Activated CD4-positive, alpha-beta T cell treated with anti-CD3 and anti-CD28 coated beads for 4 hours (primary cell): ENCODE results near the gene ANKRD11.

ENCODE experiments used
- DNase-seq, 2 donors: peaks; one replicate each; pipeline ENCODE4 v3.0.0-alpha.2; 2020

Gene ANKRD11

DNA sequence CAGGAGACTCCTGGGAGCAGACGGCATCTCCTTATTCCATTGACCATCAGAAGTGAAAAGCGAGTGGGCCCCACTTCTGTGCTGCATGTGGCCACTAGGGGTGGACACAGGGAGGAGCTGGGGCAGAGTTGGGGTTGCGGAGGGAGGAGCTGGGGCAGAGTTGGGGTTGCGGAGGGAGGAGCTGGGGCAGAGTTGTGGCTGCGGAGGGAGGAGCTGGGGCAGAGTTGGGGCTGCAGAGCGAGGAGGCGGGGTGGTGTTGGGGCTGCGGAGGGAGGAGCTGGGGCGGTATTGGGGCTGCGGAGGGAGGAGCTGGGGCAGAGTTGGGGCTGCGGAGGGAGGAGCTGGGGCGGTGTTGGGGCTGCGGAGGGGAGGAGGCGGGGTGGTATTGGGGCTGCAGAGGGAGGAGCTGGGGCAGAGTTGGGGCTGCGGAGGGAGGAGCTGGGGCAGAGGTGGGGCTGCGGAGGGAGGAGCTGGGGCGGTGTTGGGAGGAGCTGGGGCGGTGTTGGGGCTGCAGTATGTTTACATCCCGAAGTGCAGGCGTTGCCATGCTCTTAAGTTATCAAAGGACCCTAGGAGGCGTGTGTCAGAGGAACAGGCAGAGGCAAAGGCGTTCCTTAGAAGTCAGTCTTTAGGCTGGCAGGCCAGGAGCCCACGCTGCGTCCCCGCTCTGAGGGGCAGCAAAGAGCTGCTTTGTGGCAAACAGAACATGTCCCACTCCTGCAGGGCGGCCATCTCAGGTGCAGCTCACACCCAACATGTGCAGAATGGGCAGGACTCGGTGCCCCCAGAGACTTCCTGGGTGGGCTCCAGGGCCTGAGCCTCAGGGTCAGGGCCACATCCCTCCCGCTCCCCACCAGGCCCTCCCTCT is 196.9 kb downstream of the ANKRD11 start:
- no peak for DNase-seq

DNA sequence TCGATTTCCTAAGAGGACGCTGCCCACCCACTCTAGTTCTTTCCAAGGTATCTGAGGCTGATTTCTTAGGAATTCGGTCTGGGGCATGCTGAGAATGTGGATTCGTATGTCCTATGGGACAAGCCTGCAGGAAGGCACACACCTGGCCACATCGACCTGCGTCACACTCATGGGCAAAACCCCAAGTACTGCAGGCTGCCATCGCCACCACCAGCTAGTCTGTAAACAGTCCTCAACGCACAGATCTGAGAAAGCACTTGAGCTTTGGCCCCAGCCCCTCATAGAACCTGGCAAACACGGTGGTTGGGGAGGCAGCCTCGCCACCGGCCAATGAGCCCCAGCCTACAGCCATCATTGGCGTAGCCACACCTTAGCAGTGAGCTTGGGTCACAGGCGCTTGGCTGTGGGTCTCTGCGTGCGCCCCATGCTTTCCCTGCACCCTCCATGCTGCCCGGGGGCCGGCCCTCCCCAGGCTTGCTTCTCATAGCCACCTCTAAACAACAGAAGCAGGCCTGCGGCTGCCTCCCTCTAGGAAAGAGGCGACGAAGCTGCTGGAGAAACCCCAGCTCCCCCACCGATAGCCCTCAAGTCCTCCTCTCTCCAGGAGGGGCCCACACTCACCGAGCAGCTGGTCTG is 197.8 kb downstream of the ANKRD11 start:
- DNase-seq, result no peak

DNA sequence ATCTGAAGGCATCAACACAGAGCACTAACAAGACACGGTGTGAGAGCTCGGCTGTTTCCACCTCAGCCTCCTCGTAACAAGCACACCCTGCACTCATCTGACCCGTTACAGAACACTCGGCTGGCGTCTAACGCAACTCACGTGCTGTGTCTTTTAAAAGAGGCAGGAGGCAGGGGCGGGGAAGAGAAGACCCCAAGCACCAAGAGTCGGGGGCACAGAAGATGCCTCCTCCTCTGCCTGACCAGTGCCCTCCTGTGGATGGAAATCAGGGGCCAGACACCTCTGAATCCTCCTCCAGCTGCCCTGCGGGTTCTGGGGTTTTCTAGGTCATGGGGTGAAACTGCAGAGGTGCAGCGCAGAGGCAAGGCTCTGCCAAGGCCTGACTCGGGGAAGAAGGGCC is 198.6 kb downstream of the ANKRD11 start:
- DNase-seq, result no peak

DNA sequence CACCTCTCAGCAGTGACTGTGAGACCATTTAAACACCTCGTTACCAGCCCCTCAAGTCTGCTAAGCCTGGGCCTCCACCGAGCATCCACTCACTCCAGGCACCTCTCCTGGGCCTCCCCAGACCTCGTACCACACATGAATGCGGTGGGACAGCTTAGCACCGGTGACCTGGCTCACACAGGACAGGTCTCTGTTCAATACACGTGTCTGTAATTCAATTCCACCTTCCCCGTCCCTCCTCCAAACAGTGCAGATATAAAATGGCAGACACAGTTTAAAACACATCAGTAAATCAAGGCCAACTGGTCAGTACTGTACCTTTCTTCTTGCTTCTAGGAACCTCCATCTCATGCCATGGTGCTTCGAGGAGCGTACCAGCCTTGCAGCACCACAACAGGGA is 199.0 kb downstream of the ANKRD11 start:
- no peak for DNase-seq

DNA sequence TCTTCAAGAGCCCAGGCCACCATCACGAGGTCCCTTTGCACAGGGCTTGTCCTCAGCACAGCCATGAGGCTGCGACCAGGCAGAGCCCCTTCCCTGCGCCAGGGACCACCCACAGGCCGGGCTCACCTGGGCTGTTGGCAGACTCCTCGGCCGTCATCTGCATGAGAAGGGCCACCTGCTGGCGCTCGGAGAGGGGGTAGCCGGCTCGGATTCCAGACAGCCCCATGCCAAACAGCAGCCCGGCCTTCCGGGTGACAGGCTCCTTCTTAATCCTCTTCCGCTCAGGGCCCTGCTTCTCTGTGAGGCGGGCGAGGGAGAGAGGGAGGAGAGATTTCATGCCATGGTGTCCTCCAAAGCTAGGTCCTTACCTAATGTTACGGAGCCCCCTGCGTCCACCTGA is 199.5 kb downstream of the ANKRD11 start:
- DNase-seq, result no peak

DNA sequence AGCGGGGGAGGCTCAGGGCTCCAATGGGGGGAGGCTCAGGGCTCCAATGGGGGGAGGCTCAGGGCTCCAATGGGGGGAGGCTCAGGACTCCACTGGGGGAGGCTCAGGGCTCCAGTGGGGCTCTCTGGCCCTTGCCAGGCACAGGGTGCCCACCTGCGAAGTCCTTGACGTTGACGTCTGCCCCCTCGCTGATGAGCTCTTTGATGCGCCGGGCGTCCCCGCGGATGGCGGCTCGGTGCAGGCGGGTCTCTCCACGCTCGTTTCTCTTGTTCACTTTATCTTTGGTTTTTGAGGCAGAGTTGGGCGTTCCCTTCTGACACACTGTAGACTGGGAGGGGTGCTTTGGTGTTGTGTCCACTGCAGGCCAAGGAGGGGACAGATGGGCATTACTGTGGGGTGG is 199.9 kb downstream of the ANKRD11 start:
- no peak for DNase-seq

DNA sequence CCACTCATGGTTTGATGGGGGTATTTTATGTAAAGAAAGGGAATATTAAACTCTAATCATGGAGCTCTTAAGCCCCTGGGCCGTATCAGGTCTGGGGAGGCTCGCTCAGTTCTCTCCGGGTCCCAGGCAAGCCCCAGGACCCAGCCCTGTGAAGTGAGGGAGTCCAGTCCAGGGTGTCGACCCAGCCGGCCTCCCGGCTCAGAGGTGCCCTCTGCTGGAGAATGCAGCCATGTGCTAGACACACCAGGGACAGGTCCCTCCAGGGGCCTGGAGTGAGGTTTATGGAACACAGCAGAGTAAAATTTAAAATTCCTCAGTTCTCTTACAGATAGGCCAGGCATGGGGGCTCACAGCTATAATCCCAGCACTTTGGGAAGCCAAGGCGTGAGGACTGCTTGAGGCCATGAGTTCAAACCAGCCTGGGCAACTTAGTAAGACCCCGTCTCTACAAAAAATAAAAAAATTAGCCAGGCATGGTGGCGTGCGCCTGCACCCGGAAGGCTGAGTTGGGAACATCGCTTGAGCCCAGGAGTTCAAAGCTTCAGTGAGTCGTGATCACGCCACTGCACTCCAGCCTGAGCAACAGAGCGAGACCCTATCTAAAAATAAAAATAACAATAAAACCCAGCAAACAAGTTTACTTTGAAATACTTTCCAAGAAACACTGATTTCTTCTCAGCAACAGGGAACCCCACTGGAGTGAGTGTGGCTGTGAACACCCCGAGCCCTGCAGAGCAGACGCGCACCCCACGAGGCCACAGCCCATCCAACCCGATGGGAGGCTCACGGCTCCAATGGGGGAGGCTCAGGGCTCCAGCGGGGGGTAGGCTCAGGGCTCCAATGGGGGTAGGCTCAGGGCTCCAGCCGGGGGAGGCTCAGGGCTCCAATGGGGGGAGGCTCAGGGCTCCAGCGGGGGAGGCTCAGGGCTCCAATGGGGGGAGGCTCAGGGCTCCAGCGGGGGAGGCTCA is 200.6 kb downstream of the ANKRD11 start:
- DNase-seq, result peak; percentile 60 to 73

DNA sequence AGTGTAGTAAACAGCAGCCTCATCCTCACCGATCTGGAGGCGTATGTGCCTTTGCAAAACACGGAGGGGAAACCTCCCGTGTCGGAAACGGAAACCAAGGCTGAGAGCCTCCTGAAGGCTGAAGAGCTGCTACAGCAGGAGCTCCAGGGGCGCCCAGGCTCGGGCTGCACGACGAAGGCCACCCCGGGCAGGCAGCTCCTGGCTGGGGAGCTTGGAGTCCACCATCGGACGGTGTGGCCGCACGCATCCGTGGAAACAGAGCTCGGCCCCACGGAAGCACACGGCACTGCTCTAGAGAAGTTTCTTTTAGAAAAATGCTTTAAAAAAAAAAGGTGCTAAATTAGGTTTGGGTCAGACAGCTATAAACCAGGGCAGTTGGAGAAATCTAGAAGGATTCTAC is 201.4 kb downstream of the ANKRD11 start:
- no peak for DNase-seq

DNA sequence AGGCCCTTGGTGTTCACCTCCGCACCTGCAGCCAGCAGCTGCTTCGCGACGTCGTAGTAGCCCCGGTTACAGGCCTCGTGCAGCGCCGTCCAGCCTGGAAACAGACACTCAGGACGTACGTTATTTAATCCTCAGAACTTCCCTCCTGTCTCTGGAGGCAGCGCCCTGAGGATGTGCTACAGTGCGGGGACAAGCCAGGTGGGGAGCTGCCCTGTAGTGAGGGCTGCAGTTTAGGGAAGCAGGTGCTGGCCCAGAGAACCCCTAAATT is 201.8 kb downstream of the ANKRD11 start:
- DNase-seq, result no peak

DNA sequence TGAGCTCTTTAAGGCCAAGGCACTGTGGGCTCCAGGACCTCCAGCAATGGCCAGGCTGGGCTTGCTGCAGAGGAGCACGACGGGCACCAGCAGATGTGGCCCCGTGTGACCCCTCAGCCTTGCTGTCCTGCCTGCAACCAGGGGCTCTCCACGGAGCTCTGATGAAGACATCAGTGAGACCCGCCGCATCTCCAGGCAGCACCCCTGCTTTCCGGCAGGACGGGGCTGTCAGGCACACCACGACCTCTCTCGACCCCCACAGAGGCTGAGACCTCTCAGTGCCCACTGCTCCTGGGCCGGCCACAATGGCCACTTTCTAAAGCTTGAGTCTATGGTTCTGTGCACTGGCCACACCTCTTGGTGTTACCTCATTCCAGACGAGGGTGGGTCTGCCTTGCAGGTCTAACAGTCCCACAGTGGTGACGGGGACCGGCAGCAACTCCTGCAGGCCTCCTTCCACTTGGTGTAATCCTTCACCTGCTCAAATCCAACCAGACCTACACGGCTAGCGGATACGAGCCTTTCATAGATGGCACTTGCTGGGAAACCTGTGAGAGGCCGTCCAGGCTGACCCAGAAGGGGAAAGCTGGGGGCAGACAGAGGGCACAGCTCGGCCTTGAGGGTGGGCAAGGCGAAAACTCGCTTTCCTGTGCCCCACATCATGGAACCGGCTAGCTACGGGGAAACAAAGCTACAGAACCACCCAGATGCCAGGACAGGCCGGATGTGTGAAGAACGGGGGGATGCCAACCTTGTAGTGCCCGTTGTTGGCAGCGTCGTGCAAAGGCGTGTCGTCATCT is 202.4 kb downstream of the ANKRD11 start:
- DNase-seq, result no peak

DNA sequence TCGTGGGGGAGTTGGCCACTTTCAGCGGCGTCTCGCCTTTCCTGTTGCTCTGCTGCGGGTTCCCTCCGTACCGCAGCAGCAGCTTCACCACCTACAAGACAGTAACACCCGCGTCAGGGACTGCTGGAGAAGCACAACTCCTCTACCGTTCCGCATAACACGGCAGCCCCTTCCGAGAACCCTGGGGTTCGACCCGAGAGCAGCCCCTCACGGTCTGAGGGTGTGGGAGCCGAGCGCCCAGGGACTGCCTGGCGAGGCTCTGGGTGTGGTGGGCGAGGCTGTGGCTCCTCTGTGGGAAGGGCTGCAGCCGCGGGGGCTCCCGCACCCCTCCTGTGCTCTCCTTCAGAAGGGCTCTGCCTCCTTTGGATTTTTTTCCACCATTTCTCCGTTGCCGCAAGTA is 204.3 kb downstream of the ANKRD11 start:
- no peak for DNase-seq

DNA sequence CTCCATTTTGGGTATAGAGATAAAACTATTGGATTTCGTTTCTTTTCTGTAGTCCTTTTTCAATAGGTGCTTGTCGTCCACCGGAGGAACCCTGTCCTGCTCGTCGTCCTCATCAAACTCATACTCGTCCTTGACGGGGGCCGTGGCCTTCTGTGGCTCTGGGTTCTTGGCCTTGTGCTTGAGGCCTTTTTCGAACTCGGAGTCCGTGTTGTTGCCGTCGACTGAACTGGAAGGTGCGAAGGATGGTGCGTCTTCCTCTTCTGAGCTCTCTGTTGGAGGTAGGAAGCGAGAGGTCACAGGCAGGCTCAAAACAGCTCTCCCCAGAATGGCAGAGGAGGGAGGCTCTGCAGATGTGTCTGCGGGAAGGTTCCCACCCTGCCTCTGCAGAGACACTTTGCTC is 205.0 kb downstream of the ANKRD11 start:
- DNase-seq, result no peak

DNA sequence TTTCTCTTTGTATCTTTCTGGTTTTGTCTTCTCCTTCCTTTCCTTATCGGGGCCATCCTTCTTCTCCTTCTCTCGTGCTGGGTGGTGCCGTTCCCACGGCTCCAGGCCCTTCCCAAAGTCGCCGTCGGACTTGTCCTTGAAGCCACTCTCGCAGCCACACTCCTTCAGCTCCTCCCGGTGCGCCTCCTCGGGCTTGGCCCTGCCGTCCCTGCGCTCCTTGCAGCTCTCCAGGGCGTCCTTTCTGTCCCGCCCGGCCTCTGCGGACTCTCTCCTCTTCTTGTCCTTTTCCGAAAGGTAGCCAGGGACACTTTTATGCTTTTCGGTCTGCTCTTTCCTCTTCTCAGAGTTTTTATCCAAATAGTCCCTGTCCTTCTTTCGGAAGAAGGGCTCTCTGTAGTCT is 206.9 kb downstream of the ANKRD11 start:
- DNase-seq, result no peak

DNA sequence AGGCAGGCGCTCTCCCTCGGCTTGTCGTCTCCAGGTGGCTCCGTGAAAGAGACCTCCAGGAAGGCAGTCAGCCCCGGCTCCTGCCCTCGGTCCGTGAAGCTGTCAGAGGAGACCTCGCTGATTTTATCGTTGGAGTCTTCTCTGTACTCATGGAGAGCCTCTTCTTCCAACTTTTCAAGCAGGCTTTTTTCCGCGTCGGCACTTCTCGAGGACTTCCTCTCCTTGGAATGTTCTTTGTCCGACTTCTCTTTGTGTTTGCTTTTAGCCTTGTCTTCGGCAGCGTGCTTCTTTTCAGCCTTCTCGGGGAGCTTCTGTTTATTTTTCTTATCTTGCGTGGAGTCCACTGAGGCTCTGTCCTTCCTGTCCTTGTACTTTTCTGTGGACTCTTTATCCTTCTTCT is 207.8 kb downstream of the ANKRD11 start:
- no peak for DNase-seq

DNA sequence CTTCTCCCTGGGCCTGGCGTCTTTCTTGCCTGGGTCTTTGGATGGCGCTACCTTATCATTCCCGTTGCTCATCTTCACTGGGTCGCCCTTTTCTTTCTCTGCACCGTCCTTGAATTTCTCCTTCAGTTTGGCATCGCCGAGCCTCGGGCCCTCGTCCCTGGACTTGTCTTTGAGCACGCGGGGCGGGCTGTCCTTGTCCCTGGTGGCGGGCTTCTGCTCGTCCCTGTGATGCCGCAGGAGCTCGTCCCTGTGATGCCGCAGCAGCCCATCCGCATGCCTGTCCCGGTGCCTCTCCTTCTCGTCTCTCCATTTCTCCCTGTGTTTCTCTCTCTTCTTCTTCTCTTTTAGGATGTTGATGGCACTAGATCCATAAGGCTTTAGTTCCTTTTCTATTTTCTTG is 208.5 kb downstream of the ANKRD11 start:
- no peak for DNase-seq

DNA sequence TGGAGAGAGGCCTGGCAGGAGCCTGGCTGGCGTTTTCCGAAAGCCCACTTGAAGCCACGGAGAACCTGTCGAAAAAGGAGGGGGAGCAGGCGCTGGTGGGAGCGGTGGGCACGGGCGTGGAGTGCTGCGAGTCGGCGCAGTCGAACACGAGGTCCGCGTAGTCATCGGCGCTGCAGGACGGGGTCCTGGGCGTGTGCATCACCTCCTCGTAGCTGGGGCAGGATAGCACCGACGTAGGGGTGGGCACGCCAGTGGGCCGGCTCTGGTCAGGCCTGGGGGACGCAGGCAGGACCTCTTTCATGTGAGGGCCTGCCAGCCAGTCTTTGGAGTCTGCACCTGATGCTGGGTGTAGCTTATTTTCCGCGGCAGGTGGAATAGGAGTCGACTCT is 209.2 kb downstream of the ANKRD11 start:
- no peak for DNase-seq

DNA sequence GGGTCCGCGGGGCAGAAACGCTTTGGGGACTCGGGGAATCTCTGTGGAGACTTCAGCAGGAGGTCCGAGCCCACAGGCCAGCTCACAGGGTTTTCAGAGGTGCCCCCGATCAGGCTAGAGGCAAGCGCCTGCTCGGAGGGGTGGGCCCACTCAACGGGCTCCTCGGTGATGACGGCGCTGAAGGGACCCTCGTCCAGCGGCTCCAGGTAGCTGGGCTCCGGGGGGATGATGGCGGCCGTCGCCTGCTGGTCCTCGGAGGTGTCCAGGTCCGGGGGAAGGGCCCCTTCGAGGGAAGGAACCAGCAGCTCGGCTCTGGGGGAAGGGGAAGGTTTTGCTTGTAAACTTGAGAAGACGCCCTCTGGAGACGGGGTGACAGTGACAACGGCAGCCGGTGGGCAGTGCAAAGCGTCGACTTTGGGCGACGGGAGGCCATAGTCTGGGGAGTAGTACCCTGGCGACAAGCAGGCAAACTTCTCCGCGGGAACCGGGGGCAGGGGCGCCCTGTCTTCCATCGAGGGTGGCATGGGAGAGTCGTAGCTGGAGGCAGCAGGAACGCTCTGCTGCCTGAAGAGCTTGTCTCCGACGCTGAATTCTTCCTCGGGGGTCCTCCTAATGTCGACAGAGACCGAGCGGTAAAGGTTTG is 209.7 kb downstream of the ANKRD11 start:
- DNase-seq, result no peak

DNA sequence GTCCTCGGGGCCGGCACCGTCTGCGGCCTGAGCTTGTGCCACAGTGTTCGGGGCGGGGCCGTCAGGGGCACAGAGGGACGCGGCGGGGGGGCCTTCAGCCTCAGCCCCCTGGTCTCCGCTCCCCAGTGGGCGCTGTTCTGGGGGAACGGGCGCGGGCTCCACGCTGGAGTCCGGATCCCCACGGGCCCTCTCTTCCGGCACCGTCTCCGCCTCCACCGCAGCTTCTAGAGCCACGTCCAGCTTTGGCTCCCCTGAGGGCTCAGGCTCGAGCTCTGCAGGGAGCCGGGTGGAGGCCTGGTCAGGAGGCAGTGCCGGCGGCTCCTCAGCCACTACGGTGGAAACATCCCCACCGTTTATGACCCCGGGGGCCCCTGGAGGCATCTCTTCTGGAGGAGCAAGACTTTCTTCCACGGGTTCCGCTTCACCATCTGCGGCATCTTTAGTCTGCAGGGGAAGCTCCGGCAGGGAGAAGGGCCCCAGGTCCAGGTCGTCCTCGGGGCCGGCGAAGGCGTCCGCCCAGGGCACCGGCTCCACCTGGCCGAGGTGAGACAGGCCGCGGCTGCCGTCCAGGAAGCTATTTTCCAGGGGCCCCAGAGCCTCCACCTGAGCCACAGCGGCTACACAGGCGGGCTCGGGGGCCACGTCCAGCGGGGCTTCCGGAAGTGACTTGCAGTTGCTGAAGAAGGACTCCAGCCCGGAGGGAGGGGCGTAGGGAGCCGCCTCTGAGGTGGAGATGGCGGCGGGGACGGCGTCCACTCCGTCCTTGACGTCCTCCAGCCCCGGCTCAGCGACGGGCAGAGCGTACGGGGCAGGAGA is 210.5 kb downstream of the ANKRD11 start:
- no peak for DNase-seq

DNA sequence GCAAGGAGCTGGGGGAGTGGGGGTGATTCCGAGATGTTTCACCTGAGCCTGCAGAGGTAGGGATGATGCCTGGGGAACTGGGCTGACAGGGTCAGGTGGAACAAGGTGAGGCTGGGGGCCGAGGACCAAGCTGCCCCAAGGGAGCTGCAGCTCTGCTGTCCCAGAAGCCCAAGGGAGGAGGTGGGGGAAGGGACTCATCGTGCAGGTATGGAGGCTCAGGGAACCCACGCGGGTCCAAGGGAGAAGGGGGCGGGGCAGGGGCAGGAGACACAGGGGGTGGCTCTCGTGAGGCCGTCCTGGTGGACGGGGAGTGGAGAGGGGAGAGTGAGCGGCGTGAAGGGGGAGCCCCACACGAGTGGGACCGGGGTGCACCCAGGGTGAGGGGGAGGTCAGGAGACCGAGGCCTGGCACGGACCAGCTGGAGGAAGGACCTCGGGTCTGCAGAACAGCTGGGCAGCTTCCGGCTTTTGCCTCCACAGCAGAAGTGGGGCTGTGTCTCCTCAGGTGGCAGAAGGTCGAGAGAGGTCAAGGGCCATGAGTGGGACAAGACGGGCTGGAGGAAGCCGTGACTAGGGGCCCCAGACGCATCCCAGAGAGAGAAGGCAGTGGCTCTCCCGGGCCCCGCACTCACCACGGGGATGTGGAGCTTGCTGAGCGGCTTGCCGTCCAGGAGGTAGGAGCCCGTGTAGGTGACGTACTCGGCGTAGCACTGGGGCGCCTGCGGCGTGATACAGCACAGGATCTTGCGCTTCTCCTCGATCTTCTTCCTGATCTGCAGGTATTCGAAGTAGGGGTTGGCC is 211.7 kb downstream of the ANKRD11 start:
- no peak for DNase-seq

DNA sequence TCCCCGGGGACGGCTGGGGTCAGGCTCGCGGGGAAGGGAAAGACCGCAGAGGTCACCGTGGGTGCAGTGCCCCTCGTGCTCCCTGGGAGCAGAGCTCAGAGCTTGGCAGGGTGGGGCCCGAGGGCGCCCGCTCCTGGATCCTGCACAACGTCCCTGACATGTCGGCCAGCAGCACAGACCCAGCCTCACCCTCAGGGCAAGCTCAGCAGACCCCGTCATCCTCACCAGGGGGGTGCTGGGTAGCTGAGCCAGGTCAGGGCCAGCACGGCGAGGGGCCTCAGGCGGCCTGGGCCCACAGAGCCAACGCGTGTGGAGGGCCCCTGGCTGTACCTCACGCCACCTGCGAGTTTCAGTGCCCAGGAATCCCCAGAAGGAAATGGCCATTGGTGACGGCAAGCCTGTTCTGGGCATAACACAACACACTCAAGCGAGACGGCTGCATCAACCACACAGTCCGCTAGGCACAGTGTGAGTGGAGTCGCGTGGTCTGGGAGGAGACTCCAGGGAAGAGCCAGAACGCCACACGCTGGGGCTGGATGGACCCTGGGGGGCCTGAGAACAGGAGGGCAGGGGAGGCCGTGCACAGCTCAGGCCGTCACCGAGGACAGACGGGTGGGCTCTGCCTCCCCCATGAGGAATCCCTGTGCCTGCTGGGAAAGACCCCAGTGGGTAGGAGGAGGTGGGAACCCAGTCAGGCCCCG is 212.6 kb downstream of the ANKRD11 start:
- DNase-seq, result no peak
